HL-60/S4 treated with phorbol 12-myristate 13-acetate at 8.2 ng/mL for 4 days and 3 days (cell line): ENCODE measurements around the gene CCL13.

Source experiments
- in situ Hi-C: fragments of 300-500 bp; cut with MboI; formaldehyde crosslinking; loops from 2 replicates; pipeline ENCODE4 v1.15.0; 2022; ENCODE audit warnings: low sequenced_read_pairs

CCL13 gene

DNA sequence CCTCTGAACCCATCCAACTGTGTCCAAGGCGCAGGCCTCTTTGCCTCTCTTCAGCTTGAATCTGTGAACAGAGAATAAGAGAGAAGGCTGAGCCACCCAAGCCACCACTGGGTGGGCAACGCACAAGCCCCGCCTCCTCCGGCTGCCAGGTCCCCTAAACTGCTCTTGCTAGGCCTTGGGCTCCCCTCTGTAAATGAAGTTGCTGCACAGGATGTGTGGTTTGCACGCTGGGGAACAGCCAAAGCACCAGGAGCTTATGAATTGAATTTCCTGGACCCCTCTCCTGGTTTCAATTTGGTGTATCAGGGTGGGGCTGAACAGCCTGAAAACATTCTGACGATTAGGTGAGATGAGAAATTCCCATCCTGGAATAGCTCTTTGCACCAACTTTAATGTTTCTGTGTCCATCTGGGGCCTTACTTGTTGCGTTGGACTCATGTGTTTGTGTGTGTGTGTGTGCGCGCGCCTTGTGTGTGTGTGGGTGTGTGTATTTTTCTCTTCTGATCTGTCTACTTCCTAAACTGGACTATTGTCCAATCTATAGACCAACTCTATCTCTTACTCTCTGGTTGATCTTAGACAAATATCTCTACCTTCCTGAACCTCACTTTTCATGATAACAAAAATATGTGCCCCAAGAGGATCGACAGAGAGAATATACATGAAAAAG lies 4.5 kb downstream of the CCL13 start:
- in situ Hi-C loops: loop anchor here (5.0 to 25.0 kb wide), 3 partner anchors 64 to 158 kb away; partner anchors contain the start of genes CCL2 and CCL7

DNA sequence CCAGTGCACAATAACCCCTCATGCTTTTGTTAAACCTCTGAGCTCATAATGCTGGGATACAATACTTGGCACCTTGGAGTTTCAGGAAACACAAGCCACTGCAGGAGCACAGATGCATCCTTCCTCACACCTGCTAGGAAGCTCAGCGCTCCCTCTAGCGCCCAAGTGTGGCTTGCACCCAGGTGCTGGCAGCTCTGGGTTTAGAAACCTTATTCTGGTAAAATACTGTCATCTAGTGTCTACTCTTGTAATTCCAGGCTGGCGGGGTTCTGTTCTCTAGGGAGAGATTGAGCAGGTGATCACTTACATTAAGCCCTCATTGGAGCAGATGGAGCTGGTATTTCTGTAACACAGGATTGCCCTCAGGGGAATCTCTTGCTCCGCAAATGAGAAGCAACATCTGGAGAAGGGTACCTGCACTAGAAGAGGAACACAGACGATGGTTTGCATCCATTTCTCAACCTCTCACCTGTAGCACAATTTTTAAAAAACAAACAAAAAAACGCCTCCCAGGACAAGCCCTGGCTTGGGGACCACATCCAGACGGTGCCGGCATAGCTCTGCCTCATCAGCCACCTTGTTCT lies 5.3 kb downstream of the CCL13 start:
- in situ Hi-C loops: loop anchor here (5.0 to 25.0 kb wide), 3 partner anchors 63 to 159 kb away; partner anchors contain the start of genes CCL2 and CCL7

GRCh38 chr17:34363183-34363661 lies 6.9 kb downstream of the CCL13 start, which contains the start of gene CCL1:
Gene CCL1, minus strand, starts transcription at chr17:34363233. Its CDS starts 72 bp downstream, at chr17:34363161.
- in situ Hi-C loops: loop anchor here (5.0 to 25.0 kb wide), 3 partner anchors 62 to 161 kb away; partner anchors contain the start of genes CCL2 and CCL7

GRCh38 chr17:34364751-34365150 lies 8.5 kb downstream of the CCL13 start:
- in situ Hi-C loops: loop anchor here (5.0 to 25.0 kb wide), 3 partner anchors 60 to 162 kb away; partner anchors contain the start of genes CCL2 and CCL7

DNA sequence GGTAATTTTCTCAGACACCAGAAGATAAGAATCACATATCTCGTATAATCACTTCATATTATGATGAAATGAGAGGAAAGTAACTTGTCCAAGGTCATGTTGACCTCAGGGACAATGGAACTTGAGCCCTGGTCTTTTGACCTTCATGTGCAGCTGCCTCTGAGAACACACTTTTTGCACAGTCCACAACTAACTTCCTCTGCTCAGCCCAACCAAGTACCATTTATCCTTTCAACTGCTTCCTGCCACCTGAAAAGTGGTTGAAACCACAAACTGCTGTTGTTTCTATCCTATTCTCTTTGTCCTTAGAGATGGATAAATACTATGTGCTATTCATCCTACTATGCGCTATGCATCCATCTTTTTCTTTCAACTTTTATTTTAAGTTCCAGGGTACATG lies 9.1 kb downstream of the CCL13 start:
- in situ Hi-C loops: loop anchor here (10.0 to 25.0 kb wide), 2 partner anchors 59 to 103 kb away; partner anchors contain the start of genes CCL2 and CCL7

DNA sequence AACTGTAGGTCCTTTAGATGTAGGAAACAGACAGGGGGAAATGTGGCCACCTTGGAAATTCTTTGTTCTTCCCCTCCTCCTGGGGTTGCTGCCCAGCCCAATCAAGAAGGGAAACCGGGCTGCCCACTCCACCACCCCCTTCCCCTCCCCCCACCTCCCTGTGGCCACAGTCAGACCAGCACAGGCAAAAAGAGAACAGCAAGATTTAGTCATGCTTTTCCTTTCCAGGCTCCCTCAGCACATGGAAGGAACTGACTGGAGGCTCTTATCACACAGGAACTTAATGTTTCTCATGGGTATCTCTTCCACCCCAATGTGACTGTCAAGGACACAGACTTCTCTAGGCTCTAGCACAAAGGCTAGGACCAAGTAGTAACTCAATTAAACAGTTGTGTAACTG lies 9.7 kb downstream of the CCL13 start:
- in situ Hi-C loops: loop anchor here (10.0 to 25.0 kb wide), 2 partner anchors 59 to 104 kb away; partner anchors contain the start of genes CCL2 and CCL7

- in situ Hi-C loops: loop anchor here (10.0 to 25.0 kb wide), 2 partner anchors 58 to 104 kb away; partner anchors contain the start of genes CCL2 and CCL7
Observed at GRCh38 chr17:34366529-34367107, 10.3 kb downstream of the CCL13 start.

GRCh38 chr17:34367486-34368195 lies 11.4 kb downstream of the CCL13 start:
- in situ Hi-C loops: loop anchor here (10.0 to 25.0 kb wide), 2 partner anchors 57 to 105 kb away; partner anchors contain the start of genes CCL2 and CCL7

DNA sequence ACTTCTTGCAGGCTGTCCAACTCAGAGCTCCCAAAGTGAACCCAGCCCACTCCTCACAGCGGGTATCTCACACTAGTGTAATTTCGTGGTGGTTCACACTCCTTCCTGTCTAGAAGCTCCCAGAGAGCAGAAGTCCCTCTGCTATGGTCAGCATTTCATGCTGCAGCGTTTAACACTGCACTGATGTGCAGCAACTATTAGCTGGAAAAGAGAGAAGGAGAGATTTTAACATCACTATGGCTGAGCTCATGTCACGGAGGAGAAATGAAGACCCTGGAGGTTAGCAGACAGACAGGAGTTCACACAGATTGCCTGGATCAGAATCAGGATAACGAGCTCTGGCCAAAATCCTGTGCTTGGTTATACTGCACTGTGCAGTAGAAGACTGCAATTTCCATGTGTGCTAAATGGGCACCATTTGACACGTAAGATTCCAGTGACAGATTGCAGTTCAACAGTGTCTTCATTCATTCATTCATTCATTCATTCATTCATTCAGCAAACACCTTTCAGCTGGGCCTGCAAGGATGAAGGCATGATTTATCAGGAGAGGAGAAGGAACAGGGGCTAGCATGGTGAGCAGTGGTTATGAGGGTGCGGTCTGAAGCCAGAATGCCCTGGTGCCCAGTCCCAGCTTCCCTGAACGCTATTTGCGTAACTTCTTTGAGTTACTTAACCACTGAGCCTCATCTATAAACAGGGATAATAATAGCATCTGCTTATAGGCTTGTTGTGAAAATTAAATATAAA lies 12.1 kb downstream of the CCL13 start:
- in situ Hi-C loops: loop anchor here (10.0 to 25.0 kb wide), 2 partner anchors 56 to 106 kb away; partner anchors contain the start of genes CCL2 and CCL7

DNA sequence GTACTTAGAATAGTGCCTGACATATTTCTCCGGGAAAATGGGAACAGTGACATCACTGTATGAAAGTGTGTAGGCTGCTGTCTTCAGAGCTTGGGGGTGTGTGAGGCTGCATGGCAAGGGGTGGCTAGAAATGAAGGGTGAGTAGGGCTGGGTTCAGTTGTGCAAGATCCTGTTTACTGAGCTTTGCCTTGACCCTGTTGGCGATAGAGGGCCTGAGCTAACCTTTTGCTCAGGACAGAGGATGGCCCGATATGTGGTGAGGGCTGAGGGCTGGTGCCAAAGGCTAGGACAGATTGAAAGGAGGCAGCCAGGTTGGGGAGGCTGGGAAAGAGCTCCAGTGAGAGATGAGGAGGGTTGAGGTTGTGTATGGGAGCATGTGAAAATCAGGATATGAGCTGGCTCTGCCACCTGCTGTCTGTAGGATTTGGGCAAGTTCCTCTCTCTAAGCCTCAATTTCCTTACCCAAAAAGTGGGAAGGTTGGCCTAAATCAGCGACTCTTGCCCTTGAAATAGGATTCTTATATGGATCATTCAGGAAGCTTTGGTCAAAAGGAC lies 12.7 kb downstream of the CCL13 start:
- in situ Hi-C loops: loop anchor here (10.0 to 25.0 kb wide), 2 partner anchors 56 to 107 kb away; partner anchors contain the start of genes CCL2 and CCL7

DNA sequence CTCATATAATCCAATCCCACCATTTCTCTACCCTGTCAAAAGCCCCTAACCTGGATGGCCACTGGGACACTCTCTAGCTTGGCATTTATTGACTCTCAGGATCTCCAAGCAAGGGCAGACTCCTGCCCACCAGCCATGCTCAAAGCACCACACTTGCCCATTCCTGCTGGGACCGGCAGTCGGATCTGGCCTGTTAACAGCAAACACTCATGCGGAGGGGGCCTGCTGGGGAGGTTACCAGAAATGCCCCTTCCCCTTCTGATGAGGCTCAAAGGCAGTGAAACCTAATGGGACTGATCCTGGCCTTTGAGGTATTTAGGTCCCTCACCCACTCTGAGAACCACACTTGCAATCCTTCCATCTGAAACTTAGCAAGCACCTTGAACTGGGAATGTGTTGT lies 13.3 kb downstream of the CCL13 start:
- in situ Hi-C loops: loop anchor here (10.0 to 25.0 kb wide), 2 partner anchors 55 to 107 kb away; partner anchors contain the start of genes CCL2 and CCL7

- in situ Hi-C loops: loop anchor here (25.0 kb wide), 1 partner anchor 108 kb away; the partner anchor contains the start of genes CCL2 and CCL7
Observed at GRCh38 chr17:34370376-34370996, 14.2 kb downstream of the CCL13 start.

DNA sequence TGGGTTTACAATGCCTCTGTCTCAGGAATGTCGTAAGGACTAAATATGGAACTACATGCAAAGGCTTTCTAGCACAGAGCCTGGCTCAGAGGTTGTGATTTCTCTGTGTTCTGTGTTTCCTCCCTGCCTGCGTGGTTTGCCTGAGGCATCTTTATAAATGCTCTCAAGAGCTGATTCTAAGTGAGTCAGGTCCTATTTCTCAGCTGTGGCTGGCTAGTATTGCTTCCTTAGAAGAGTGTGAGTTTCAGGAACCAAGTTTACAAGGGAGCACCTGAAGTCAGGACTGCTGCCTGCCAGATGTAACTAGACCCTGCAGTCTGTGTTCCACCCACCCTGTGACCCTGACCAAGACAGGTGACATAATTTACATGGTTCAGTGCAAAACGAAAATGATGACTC lies 14.7 kb downstream of the CCL13 start:
- in situ Hi-C loops: loop anchor here (25.0 kb wide), 1 partner anchor 109 kb away; the partner anchor contains the start of genes CCL2 and CCL7

GRCh38 chr17:34371405-34372100 lies 15.3 kb downstream of the CCL13 start:
- in situ Hi-C loops: loop anchor here (25.0 kb wide), 1 partner anchor 109 kb away; the partner anchor contains the start of genes CCL2 and CCL7

GRCh38 chr17:34374457-34374856 lies 18.2 kb downstream of the CCL13 start:
- in situ Hi-C loops: loop anchor here (25.0 kb wide), 1 partner anchor 112 kb away; the partner anchor contains the start of genes CCL2 and CCL7

DNA sequence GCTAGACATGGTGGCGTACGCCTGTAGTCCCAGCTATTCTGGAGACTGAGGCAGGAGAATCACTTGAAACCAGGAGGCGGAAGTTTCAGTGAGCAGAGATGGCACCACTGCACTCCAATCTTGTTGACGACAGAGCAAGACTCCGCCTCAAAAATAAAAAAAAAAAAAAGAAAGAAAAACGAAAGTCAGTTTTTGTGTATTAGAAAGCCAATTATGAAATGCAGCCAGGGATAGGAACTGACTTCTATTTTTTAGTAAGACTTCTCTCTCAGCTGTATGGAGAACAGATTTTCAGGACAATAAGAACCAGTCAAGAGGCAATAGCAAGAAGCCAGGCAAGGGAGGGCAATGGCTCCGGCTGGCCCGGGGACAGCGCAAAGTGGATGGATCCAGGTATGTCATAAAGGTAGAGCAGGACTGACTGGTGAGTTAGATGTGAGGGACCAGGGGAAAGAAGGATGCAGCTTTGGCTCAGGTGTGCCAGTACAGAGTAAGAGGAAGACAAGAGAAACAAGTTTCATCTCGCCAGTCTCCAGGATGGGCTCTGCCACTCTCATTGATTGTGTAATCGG lies 19.2 kb downstream of the CCL13 start:
- in situ Hi-C loops: no loop called here

- in situ Hi-C loops: no loop called here
Observed at GRCh38 chr17:34377078-34377823, 21.0 kb downstream of the CCL13 start.
